Measurements from ENCODE around the gene MVP.
"Not testable (repeated sequence)": the region's sequence is repeated elsewhere in the genome, so short reads cannot be mapped to it uniquely, and the experiment has no call there.

The MVP gene

DNA sequence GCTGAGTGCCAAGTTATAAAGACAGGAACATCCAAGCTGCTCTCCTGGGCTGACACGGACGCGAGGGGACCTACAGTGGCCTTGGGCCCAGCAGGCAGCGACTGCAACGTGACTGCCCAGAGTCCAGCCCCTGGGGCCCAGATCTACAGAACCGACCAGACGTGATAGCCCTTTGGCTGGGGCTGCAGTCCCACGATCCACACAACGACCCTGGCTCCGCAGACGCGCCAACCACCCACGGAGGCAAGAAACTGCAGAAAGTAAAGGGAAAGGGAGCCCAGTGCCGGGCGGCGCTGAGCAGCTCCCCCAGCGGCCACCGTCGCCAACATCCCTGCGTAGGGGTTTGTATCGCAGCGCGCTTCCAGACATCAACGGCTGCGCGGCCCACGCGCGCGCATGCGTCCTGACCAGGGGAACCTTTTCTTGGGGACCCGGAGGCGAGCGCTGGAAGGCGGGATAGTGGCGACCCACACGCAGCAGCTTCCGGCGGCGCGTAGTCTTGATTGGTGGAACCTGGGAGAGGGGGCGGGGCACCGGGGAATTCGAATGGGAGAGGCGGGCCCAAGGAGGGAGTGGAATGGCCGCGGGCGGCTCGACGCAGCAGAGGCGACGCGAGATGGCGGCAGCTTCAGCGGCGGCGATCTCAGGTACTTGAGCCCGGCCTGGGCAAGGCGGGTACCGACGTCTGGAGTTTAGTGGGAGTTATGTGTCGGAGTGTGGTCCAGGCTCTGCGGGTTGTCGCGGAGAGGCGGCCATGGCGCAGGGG lies 29.9 kb upstream of the MVP start, which contains the start of gene KIF22:
TSS of gene KIF22 (plus strand) at position 569 of the 766 bp plus-strand sequence. CDS start at position 578, 9 bp downstream.
- peaks cover 13% of the 10 kb centered on the region for H3K4me1 ChIP-seq (ENCODE audit: insufficient read depth, low read length)
- peak within 1 kb of the TSS; percentile 96 for H3K27ac ChIP-seq (ENCODE audit: low read depth, low read length)
- no peaks in the 10 kb centered on the region for H3K27me3 ChIP-seq (ENCODE audit: control insufficient read depth in 1 of 2, insufficient read depth in 2 of 2, low read length in 2 of 2)
- H3K9ac ChIP-seq (ENCODE audit: low read length) = peak within 1 kb of the TSS; percentile 88
- no peaks in the 10 kb centered on the region for H3K36me3 ChIP-seq (ENCODE audit: insufficient read depth, low read length)
- no peaks in the 10 kb centered on the region for H3K9me3 ChIP-seq (ENCODE audit: low read length)
- H3K4me3 ChIP-seq (ENCODE audit: low read depth in 1 of 2, low read length in 2 of 2) = peak within 1 kb of the TSS; percentile 93 to 94

DNA sequence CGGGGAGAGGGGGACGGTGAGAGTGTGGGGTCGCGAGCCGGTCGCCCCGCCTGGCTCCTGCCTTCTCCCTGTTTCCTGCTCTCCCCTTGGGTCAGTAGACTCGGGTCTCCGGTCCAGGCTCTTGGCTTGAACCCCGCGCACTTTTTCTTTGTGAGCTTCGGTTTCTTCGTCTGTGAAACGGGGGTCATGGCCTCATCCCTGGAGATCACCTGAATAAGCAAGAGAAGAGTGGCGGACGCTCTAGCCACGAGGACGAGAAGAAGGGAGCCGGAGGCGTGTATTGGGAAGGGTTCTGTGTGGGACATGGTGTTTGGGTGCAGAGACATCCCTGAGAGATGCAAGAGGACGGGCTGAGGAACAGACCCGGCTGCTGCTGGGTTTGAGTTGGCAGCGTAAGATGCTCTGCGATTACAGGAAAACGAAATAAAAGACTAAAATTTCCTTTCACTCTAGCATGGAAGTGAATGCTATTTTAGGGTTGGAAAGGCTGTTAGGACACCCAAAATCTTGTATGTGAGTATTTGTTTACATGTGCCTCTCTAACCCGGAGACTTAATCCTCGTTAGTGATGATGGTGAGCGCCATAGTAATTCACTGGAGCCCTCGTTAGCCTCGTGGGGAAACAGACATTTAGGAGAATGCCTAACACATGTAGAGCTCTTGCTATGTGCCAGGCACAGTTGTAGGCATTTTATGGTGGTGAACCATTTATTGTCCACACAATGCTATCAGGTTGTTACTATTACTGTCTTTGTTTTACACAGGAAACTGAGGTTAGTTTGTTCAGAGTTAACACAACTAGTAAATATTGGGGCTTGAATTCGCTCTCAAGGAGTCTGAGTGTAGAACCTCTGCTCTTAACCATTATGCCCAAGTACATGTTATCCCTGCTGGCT lies 29.1 kb upstream of the MVP start:
- H3K27ac ChIP-seq (ENCODE audit: low read depth, low read length) = peak overlapping the region; percentile 47
- peak overlapping the region; percentile 50 for H3K9ac ChIP-seq (ENCODE audit: low read length)
- no peaks in the 10 kb centered on the region for H3K9me3 ChIP-seq (ENCODE audit: low read length)
- H3K36me3 ChIP-seq (ENCODE audit: insufficient read depth, low read length) = no peaks in the 10 kb centered on the region
- no peaks in the 10 kb centered on the region for H3K27me3 ChIP-seq (ENCODE audit: control insufficient read depth in 1 of 2, insufficient read depth in 2 of 2, low read length in 2 of 2)
- H3K4me1 ChIP-seq (ENCODE audit: insufficient read depth, low read length) = peaks cover 9% of the 10 kb centered on the region
- H3K4me3 ChIP-seq (ENCODE audit: low read depth in 1 of 2, low read length in 2 of 2) = peak overlapping the region; percentile 93 to 94

DNA sequence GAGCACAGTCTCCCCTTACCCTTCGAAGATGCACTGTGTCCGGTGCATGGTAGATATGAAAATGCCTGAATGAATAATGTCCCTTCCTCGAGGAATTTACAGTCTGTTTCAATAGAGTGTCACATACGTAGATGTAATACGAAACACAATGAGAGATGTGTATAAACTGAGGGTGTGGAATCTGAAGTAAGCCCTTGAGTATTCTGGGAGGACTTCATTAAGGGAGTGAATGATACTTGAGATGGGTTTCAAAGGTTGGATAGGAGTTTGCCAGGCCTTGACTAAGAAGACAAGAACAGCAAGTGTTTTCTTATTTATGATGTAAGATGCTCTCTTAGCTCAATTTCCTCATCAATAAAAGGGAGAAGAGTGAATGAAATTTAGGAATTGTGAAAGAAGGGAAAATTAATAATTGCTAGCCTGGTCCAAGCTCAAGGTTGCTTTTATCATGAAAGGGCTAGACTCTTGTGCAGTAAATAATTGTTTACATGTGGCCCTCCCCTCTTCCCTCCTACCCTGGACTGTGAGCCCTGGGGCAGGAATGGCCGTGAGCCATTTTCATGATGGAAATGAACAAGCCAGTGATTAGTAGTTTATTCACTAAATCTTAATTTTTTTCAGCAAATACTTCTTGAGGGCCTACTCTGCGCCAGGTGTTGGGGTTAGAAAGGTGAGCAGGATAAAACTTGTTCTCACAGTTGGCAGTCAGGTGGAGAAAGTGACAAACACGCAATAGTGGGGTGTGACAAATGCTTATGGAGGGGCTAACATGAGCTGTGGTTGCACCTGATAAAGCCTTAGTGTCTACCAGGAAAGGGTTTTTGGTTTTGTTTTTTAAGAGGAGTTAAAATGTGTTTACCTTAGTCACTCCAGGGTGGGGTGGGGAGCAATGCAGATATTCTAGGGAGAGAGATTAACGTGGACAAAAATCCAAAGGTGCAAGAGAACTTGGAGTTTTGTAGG lies 28.1 kb upstream of the MVP start:
- Histone ChIP-seq H3K4me3 (ENCODE audit: low read depth in 1 of 2, low read length in 2 of 2) (peak overlapping the region in 1 of 2 donors; percentile 93), H3K27me3 (ENCODE audit: control insufficient read depth in 1 of 2, insufficient read depth in 2 of 2, low read length in 2 of 2) (no peaks in the 10 kb centered on the region), H3K9me3 (ENCODE audit: low read length) (no peaks in the 10 kb centered on the region), H3K9ac (ENCODE audit: low read length) (peak overlapping the region; percentile 50), H3K4me1 (ENCODE audit: insufficient read depth, low read length) (peaks cover 9% of the 10 kb centered on the region), H3K27ac (ENCODE audit: low read depth, low read length) (no peak overlapping the region), H3K36me3 (ENCODE audit: insufficient read depth, low read length) (peaks cover 6% of the 10 kb centered on the region)

DNA sequence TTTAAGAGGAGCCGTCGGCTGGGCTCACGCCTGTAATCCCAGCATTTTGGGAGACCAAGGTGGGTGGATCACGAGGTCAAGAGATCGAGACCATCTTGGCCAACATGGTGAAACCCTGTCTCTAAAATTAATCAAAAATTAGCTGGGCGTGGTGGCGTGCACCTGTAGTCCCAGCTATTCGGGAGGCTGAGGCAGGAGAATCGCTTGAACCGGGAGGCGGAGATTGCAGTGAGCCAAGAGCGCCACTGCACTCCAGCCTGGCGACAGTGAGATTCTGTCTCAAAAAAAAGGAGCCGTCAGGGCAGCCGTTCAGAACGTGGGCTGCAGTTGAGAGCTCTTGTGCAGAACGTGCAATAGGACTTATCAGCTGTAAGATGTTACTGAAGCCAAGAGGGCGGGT lies 27.1 kb upstream of the MVP start:
- not testable (repeated sequence) for H3K9ac ChIP-seq (ENCODE audit: low read length); H3K27me3 ChIP-seq (ENCODE audit: control insufficient read depth in 1 of 2, insufficient read depth in 2 of 2, low read length in 2 of 2); H3K27ac ChIP-seq (ENCODE audit: low read depth, low read length); H3K4me3 ChIP-seq (ENCODE audit: low read depth in 1 of 2, low read length in 2 of 2); H3K4me1 ChIP-seq (ENCODE audit: insufficient read depth, low read length); H3K9me3 ChIP-seq (ENCODE audit: low read length)
- H3K36me3 ChIP-seq (ENCODE audit: insufficient read depth, low read length) = peaks cover 15% of the 10 kb centered on the region

DNA sequence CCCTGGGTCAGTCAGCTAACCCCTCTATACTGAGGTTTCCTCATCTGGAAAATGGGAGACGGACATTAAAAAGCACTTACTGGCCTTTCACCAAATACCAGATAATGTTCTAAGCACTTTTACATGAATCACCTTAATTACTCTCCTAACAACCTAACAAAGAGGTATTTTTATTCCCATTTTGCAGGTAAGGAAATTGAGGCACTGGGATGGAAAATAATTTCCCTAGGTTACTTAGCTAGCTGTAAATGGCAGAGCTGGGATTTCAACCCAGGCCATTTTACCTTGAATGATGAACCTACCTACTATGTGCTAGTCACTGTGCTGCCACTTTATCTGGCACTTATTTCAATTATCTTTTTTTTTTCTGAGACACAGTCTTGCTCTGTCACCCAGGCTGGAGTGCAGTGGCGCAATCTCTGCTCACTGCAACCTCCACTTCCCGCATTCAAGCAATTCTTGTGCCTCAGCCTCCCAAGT lies 26.0 kb upstream of the MVP start:
- Histone ChIP-seq H3K36me3 (ENCODE audit: insufficient read depth, low read length) (peaks cover 26% of the 10 kb centered on the region), H3K9me3 (ENCODE audit: low read length) (no peaks in the 10 kb centered on the region), H3K27ac (ENCODE audit: low read depth, low read length) (no peak overlapping the region), H3K4me3 (ENCODE audit: low read depth in 1 of 2, low read length in 2 of 2) (no peak overlapping the region), H3K4me1 (ENCODE audit: insufficient read depth, low read length) (peaks cover 9% of the 10 kb centered on the region), H3K9ac (ENCODE audit: low read length) (no peak overlapping the region), H3K27me3 (ENCODE audit: control insufficient read depth in 1 of 2, insufficient read depth in 2 of 2, low read length in 2 of 2) (no peaks in the 10 kb centered on the region)

DNA sequence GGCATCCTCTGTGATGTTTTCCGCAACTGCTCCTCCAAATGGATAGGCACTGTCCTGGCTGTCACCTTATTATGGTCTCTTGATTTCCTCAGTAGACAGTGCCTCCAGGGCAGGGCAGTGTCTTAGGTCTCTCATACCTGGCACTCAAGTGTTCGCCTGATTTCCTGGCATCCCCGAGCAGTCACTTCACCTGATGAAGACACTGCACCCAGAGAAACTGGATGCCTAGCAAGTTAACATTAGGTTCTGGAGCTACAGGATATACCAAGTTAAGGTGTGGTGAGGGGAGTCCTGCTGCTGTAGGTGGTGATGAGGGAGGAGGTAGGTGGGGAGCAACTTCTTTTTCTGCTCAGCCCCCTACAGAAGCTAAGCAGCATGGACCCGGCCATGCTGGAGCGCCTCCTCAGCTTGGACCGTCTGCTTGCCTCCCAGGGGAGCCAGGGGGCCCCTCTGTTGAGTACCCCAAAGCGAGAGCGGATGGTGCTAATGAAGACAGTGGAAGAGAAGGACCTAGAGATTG lies 17.8 kb upstream of the MVP start:
- Histone ChIP-seq H3K4me1 (ENCODE audit: insufficient read depth, low read length) (peaks cover 9% of the 10 kb centered on the region), H3K36me3 (ENCODE audit: insufficient read depth, low read length) (peaks cover 24% of the 10 kb centered on the region), H3K27me3 (ENCODE audit: control insufficient read depth in 1 of 2, insufficient read depth in 2 of 2, low read length in 2 of 2) (no peaks in the 10 kb centered on the region), H3K9me3 (ENCODE audit: low read length) (no peaks in the 10 kb centered on the region), H3K27ac (ENCODE audit: low read depth, low read length) (no peak overlapping the region), H3K4me3 (ENCODE audit: low read depth in 1 of 2, low read length in 2 of 2) (no peak overlapping the region), H3K9ac (ENCODE audit: low read length) (no peak overlapping the region)

DNA sequence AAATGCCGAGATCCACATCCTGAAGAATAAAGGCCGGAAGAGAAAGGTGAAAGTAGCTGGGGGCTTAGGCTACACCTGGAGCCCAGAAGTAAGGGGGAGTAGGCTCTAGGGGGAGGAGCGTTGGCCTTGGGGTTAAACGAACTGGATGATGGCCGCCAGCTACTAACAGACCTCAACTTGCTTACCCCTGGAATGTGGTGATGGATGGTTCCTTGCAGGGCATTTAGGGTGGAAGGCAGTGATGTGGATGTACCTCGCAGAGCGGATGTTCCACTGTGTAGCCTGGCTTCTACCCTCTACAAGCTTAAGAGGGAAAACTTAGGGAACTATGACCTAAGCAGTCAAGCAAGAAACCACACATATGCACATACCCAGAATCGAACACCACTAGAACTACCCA lies 16.2 kb upstream of the MVP start:
- Histone ChIP-seq H3K4me1 (ENCODE audit: insufficient read depth, low read length) (peaks cover 20% of the 10 kb centered on the region), H3K27ac (ENCODE audit: low read depth, low read length) (peak overlapping the region; percentile 93), H3K9ac (ENCODE audit: low read length) (peak overlapping the region; percentile 93), H3K27me3 (ENCODE audit: control insufficient read depth in 1 of 2, insufficient read depth in 2 of 2, low read length in 2 of 2) (no peaks in the 10 kb centered on the region), H3K36me3 (ENCODE audit: insufficient read depth, low read length) (peaks cover 20% of the 10 kb centered on the region), H3K4me3 (ENCODE audit: low read depth in 1 of 2, low read length in 2 of 2) (peak overlapping the region in 1 of 2 donors; percentile 83), H3K9me3 (ENCODE audit: low read length) (no peaks in the 10 kb centered on the region)

DNA sequence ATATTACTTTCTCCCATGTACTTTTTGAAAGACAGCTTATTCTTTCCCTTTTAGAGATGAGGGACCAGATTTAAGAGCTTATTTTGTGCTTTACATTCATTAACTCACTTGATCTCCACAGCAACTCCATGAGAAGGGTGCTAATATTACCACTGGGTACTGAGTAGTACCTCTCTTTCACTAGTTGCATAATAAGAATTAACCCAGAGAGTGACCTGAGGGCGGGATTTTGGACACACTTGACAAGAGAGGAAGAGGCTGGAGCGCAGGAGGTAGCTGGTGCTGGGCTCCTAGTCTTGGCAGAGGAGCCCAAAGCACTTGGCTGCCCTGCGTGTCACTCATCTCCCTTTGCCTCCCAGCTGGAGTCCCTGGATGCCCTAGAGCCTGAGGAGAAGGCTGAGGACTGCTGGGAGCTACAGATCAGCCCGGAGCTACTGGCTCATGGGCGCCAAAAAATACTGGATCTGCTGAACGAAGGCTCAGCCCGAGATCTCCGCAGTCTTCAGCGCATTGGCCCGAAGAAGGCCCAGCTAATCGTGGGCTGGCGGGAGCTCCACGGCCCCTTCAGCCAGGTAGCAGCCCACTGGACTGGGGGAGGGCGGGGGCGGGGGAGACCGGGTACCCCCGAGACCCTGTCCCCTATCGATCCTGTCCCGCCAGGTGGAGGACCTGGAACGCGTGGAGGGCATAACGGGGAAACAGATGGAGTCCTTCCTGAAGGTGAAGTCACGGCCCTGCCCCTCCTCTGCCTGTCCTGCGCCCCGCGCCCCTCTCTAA lies 15.6 kb upstream of the MVP start:
- H3K4me1 ChIP-seq (ENCODE audit: insufficient read depth, low read length) = peaks cover 26% of the 10 kb centered on the region
- H3K9me3 ChIP-seq (ENCODE audit: low read length) = no peaks in the 10 kb centered on the region
- H3K4me3 ChIP-seq (ENCODE audit: low read depth in 1 of 2, low read length in 2 of 2) = peak overlapping the region; percentile 55 to 83
- H3K27ac ChIP-seq (ENCODE audit: low read depth, low read length) = peak overlapping the region; percentile 93
- H3K27me3 ChIP-seq (ENCODE audit: control insufficient read depth in 1 of 2, insufficient read depth in 2 of 2, low read length in 2 of 2) = no peaks in the 10 kb centered on the region
- H3K36me3 ChIP-seq (ENCODE audit: insufficient read depth, low read length) = peaks cover 17% of the 10 kb centered on the region
- H3K9ac ChIP-seq (ENCODE audit: low read length) = peak overlapping the region; percentile 93

DNA sequence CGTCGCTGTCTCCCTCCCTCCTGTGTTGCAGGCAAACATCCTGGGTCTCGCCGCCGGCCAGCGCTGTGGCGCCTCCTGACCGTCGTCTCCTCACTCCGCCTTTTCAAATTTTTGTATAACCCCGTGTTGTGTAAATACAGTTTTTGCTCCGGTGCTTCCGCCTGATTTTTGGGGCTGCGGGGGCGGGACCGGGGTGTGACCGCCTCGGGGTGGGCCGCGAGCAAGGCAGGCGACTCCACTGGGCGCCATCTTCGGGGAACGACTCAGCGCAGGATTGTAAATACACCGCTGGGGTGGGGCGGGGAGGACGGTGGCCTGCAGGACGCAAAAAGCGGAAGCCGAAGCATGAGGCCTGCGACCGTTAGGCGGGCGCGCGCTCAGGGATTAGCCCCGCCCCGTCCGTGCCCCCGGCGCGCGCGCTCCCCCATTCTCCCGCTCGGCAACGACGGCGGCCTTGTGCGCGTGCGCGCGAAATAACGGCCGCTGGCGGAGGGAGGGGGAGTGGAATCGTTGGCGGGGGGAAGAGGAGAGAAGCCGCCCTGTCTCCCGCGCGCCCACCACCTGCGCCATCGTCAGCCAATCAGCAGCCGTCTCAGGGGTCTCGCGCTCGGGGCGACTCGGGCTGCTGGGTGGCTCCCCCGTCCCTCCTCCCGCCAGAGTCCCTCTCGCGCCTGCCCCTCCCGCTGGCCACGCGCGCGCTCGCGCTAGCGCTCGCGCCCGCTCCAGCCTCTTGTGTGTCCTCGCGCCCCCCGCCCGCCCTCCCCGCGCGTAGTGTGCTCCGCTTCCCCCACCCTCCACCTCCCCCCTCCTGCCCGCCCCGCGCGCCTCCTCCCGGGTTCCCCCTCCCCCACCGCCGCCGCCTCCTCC lies 14.8 kb upstream of the MVP start:
- Histone ChIP-seq H3K36me3 (ENCODE audit: insufficient read depth, low read length) (peaks cover 17% of the 10 kb centered on the region), H3K4me1 (ENCODE audit: insufficient read depth, low read length) (peaks cover 34% of the 10 kb centered on the region)

More for the DNA sequence above, 14.8 kb upstream of the MVP start:
- H3K4me3 ChIP-seq (ENCODE audit: low read depth in 1 of 2, low read length in 2 of 2) = peak overlapping the region; percentile 55 to 83
- H3K9me3 ChIP-seq (ENCODE audit: low read length) = no peaks in the 10 kb centered on the region
- H3K27ac ChIP-seq (ENCODE audit: low read depth, low read length) = peak overlapping the region; percentile 93
- H3K9ac ChIP-seq (ENCODE audit: low read length) = peak overlapping the region; percentile 93
- no peaks in the 10 kb centered on the region for H3K27me3 ChIP-seq (ENCODE audit: control insufficient read depth in 1 of 2, insufficient read depth in 2 of 2, low read length in 2 of 2)
